Esophagus muscularis mucosa (tissue), 4 donors: ENCODE data around the gene CDH26. TPM values are rescaled to one million over a fixed set of nuclear protein-coding genes. Genes with fewer than 3 reads are reported as not detected.
"Not testable (repeated sequence)": the region's sequence is repeated elsewhere in the genome, so short reads cannot be mapped to it uniquely, and the experiment has no call there.

Experiments
- DNase-seq: peaks from one replicate; pipeline ENCODE4 v3.0.0-alpha.2; 2017; ENCODE audit errors: extremely low spot score
- H3K27ac ChIP-seq, 4 donors: fragments of 200-600 bp; sonication (generic); replicated peaks in 1 of 4; 1 replicate in 3 of 4; 2 replicates in 1 of 4; pipeline ENCODE4 v1.5.1; 2016 to 2019; ENCODE audit warnings: mild to moderate bottlenecking in 1 of 4
- H3K27me3 ChIP-seq, 4 donors: fragments of 200-600 bp; sonication (generic); one replicate each; pipeline versions ENCODE4 v1.5.1 to v1.6.0; 2016 to 2019
- H3K36me3 ChIP-seq, 4 donors: fragments of 200-600 bp; sonication (generic); one replicate each; pipeline ENCODE4 v1.5.1; 2016 to 2019
- H3K4me1 ChIP-seq, 4 donors: fragments of 200-600 bp; sonication (generic); one replicate each; pipeline ENCODE4 v1.5.1; 2016 to 2019
- H3K4me3 ChIP-seq, 4 donors: fragments of 200-600 bp; sonication (generic); 1 replicate in 2 of 4; 2 replicates in 2 of 4; pipeline ENCODE4 v1.5.1; 2016 to 2019; ENCODE audit warnings: mild to moderate bottlenecking in 4 of 4, moderate library complexity in 1 of 4
- H3K9me3 ChIP-seq, 4 donors: fragments of 200-600 bp; sonication (generic); 1 replicate in 3 of 4; 2 replicates in 1 of 4; pipeline ENCODE4 v1.5.1; 2016 to 2019
- EP300 ChIP-seq: sonication (generic); formaldehyde crosslinking; IDR thresholded peaks from one replicate; pipeline ENCODE4 v1.6.1; 2017; ENCODE audit warnings: antibody characterized with exemption
- POLR2A ChIP-seq: fragments of 450-650 bp; IDR thresholded peaks from one replicate; pipeline ENCODE4 v1.6.1; 2017; ENCODE audit warnings: antibody characterized with exemption, moderate library complexity, mild to moderate bottlenecking, low read depth
- POLR2AphosphoS5 ChIP-seq, 2 donors: sonication (generic); formaldehyde crosslinking; IDR thresholded peaks; one replicate each; pipeline ENCODE4 v1.6.1; 2017; ENCODE audit warnings: antibody characterized with exemption in 2 of 2
- WGBS: methylation state at CpG from one replicate; pipeline ENCODE4 v1.1.5; 2018; 5-methylcytosine and 5-hydroxymethylcytosine counted together
- intact Hi-C: fragments of 100-400 bp; cut with DNase I; formaldehyde crosslinking; loops from one replicate; pipeline ENCODE4 v1.15.1; 2023
- total RNA-seq, 4 donors: library from RNA; depleted of rRNA; stranded (reverse); fragments of >200 nt; gene quantifications; one replicate each; pipeline versions ENCODE4 v1.1.0 to v1.2.1, GENCODE V29; 2016
- TF ChIP-seq, protein P1 (sequence below), 3 experiments: fragments of 200-600 bp in 2 of 3; fragments of 450-650 bp in 1 of 3; sonication (generic) in 2 of 3; IDR thresholded peaks; one replicate each; pipeline ENCODE4 v1.5.1; 2017 to 2019; ENCODE audit warnings: antibody characterized with exemption in 3 of 3, mild to moderate bottlenecking in 2 of 3, moderate library complexity in 1 of 3

CDH26 gene
- total RNA-seq, 4 donors from 2014 or later, result 0.39 to 1.3 (median 0.82) TPM

DNA sequence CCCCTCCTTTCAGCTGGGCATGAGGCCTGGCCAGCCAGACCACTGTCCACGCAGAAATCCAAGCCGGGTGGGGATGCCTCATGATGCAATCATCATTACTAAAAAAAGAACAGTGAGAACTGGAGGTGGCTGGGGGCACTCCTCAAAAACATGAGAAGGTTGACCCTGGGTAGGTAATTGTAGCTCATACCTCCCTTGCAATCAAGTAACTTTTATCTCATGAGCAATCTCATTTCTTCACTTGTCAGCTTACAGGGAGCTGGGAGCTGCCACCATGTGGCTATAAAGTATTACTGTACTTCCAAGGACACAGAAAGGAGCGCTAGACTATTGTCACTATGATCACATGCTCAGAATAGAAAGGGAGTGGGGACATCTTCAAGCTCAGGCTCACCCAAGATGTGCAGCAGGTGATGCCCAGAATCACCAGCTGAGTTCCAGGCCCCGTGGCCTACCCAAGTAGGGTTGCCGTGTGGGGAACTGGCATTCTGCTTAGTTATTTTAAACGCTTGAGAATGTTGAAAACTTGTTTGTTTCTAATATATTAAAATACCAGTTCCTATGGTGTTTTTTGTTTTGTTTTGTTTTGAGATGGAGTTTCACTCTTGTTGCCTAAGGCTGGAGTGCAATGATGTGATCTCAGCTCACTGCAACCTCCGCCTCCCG is 3.0 kb upstream of the CDH26 start:
- intact Hi-C loops, result no loop called here
- WGBS, result 87% methylated on average over 8 of the region's 8 CpGs
- Histone ChIP-seq H3K4me3 (no peak overlapping the region), H3K27me3 (no peaks in the 10 kb centered on the region), H3K4me1 (no peaks in the 10 kb centered on the region), H3K9me3 (no peaks in the 10 kb centered on the region), H3K27ac (no peak overlapping the region), H3K36me3 (peaks cover 5 to 26% (median 13%) of the 10 kb centered on the region in 4 donors)
- DNase-seq, result no peak
- TF ChIP-seq, protein P1, sequence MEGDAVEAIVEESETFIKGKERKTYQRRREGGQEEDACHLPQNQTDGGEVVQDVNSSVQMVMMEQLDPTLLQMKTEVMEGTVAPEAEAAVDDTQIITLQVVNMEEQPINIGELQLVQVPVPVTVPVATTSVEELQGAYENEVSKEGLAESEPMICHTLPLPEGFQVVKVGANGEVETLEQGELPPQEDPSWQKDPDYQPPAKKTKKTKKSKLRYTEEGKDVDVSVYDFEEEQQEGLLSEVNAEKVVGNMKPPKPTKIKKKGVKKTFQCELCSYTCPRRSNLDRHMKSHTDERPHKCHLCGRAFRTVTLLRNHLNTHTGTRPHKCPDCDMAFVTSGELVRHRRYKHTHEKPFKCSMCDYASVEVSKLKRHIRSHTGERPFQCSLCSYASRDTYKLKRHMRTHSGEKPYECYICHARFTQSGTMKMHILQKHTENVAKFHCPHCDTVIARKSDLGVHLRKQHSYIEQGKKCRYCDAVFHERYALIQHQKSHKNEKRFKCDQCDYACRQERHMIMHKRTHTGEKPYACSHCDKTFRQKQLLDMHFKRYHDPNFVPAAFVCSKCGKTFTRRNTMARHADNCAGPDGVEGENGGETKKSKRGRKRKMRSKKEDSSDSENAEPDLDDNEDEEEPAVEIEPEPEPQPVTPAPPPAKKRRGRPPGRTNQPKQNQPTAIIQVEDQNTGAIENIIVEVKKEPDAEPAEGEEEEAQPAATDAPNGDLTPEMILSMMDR (IDR thresholded peaks at IDR 0.05), result peak in 1 of 3 experiments; percentile 18
- no peak for TF ChIP-seq POLR2A
- TF ChIP-seq EP300, result no peak

DNA sequence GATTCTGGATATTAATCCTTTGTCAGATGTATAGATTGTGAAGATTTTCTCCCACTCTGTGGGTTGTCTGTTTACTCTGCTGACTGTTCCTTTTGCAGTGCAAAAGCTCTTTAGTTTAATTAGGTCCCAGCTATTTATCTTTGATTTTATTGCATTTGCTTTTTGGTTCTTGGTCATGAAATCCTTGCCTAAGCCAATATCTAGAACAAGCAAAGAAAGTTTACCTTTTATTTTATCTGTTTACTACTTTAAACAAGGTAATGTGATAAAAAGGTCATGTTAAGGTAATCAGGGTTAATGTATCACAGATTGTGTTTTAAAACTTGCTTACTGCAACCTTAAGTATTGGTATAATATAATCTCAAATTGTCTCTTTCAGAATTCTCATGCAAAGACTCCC is 655 bp upstream of the CDH26 start:
- H3K27ac ChIP-seq, H3K4me3 ChIP-seq, H3K9me3 ChIP-seq, H3K4me1 ChIP-seq, H3K27me3 ChIP-seq, DNase-seq, intact Hi-C loops: not testable (repeated sequence)
- H3K36me3 ChIP-seq, result peaks cover 5 to 13% (median 8%) of the 10 kb centered on the region in 4 donors

DNA sequence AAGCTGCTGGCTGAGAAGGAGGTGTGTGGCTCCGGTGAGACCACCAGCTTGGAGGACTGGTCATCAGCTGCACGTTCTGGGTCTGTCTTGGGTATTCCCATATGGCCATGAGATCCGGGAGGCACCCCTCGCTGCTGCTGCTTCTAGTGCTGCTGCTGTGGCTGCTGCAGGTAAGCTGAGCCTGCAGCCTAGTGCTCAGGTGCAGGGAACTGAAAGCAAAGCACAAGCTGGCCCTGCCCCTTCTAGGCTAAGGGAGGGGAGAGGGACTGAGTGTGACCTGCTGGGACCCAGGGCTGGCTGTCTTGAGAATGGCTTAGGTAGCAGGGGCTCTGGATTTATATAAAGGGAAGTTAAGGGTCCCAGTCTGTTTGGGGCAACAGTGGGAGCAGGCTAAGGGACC is 403 bp downstream of the CDH26 start:
- 100% methylated on average over 4 of the region's 4 CpGs for WGBS

GRCh38 chr20:59961423-59961822 is 3.2 kb downstream of the CDH26 start:
- no peaks in the 10 kb centered on the region for H3K4me1 ChIP-seq
- no peak overlapping the region for H3K4me3 ChIP-seq
- no peaks in the 10 kb centered on the region for H3K27me3 ChIP-seq
- H3K36me3 ChIP-seq, result peaks cover 5 to 13% (median 8%) of the 10 kb centered on the region in 4 donors
- no peak overlapping the region for H3K27ac ChIP-seq
- TF ChIP-seq, protein P1 (IDR thresholded peaks at IDR 0.05), result no peak
- TF ChIP-seq POLR2A, result no peak
- no peak for TF ChIP-seq EP300
- TF ChIP-seq POLR2AphosphoS5 (IDR thresholded peaks at IDR 0.05), result no peak
- DNase-seq, result no peak
- 82% methylated on average over 2 of the region's 2 CpGs for WGBS
- no peaks in the 10 kb centered on the region for H3K9me3 ChIP-seq
- intact Hi-C loops, result no loop called here

More for the DNA sequence above, 403 bp downstream of the CDH26 start:
- Histone ChIP-seq H3K4me1 (no peaks in the 10 kb centered on the region), H3K9me3 (no peaks in the 10 kb centered on the region), H3K27ac (no peak overlapping the region), H3K4me3 (no peak overlapping the region), H3K27me3 (no peaks in the 10 kb centered on the region), H3K36me3 (peaks cover 5 to 13% (median 8%) of the 10 kb centered on the region in 4 donors)
- TF ChIP-seq POLR2A (no peak), EP300 (no peak), POLR2AphosphoS5 (IDR thresholded peaks at IDR 0.05) (no peak)
- TF ChIP-seq, protein P1 (IDR thresholded peaks at IDR 0.05), result no peak
- intact Hi-C loops, result no loop called here
- no peak for DNase-seq

DNA sequence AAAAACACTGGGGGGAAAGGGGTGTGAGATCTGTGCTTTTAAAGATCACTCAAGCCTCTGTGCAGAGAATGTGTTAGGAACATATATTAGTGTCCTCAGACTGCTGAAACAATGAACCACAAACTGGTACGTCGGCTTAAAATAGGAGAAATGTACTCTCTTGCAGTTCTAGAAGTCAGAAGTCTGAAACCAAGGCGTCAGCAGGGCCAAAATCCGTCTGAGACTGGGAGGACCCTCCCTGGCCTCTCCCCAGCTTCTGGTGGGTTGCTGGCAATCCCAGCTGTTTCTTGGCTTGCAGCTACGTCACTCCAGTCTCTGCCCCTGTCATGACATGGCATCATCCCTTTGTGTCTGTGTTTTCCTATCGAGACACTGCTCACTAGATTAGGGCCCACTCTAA is 3.9 kb downstream of the CDH26 start:
- 87% methylated on average over 6 of the region's 6 CpGs for WGBS
- intact Hi-C loops, result no loop called here
- H3K9me3 ChIP-seq, result no peaks in the 10 kb centered on the region
- peaks cover 5 to 13% (median 8%) of the 10 kb centered on the region in 4 donors for H3K36me3 ChIP-seq
- no peak overlapping the region for H3K4me3 ChIP-seq
- H3K27ac ChIP-seq, result no peak overlapping the region
- H3K4me1 ChIP-seq, result no peaks in the 10 kb centered on the region
- DNase-seq, result no peak
- H3K27me3 ChIP-seq, result no peaks in the 10 kb centered on the region
- TF ChIP-seq, protein P1 (IDR thresholded peaks at IDR 0.05), result no peak
- TF ChIP-seq POLR2A (no peak), POLR2AphosphoS5 (IDR thresholded peaks at IDR 0.05) (no peak)
